Measurements from ENCODE around the gene KIF16B.
"Not testable (repeated sequence)": the region's sequence is repeated elsewhere in the genome, so short reads cannot be mapped to it uniquely, and the experiment has no call there.

KIF16B gene

DNA sequence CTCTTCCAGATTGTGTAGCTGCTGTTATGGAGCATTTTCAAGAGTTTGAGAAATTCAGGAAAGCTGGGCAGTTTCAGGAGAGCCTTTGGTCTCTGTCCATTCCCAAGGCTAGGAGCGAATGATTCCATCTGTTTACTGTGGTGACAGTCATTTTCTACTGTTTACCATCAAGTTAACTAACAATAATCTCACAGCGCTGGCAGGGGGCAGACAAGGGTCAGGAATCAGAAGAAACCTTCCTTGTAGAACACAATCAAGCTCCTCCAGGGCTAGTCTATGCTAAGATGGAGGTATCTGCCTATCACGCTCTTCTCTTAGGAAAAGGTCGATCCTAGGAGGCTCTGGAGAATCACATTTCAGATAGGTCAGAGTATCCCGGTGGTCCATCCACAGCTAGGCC lies 293.9 kb downstream of the KIF16B start:
- no peak for DNase-seq

GRCh38 chr20:16273812-16274555 lies 299.3 kb downstream of the KIF16B start:
- DNase-seq: no peak

DNA sequence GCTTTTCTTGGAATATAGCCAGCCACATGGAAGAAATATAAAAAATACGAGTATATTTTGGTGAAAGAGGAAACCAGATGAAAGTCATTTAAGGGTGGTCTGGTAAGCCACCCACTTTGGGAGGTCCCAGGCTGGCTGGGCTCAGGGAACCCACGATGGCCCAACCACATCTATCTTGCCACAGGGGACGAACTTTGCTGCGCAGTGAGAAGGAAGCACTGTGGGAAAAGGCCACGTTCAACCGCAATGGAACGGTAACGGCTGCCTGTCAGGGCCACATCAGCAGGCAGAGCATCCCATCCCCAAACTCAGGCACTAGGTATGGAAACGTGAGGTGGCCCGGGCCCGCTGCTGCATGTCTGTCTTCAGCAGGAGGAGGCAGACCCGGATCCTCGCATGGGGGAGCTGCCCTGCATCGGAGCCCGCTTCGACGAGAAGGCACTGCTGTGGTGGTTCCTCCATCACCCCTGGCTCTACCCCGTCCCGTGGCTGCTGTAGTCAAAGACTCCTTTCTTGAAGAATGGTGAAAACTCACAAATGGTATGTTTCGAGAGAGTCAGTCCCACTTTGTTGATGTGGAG lies 300.4 kb downstream of the KIF16B start:
- DNase-seq: no peak

- DNase-seq: no peak
Observed at GRCh38 chr20:16271450-16271849, 301.8 kb downstream of the KIF16B start.

- no peak for DNase-seq
Observed at GRCh38 chr20:16270989-16271388, 302.3 kb downstream of the KIF16B start.

- DNase-seq: no peak
Observed at GRCh38 chr20:16270314-16270931, 302.8 kb downstream of the KIF16B start.

DNA sequence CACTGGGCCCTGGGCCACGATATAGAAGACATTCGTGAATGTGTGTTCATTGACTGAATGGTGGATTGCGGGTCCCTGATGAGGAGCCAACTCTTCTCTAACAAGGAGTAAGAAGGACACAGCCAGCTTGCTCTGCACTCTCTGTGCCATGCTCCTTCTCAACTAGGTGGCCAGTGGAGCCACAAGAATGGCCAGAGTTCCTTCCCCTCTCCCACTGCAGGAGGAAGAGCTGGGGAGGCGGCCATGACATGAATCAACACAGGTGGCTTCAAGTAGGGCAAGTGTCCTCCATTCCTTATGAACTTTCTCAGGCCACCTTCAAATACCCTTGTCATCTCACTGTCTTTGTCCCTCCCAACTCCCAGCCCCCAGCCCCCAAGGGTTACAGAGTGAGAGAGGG lies 305.7 kb downstream of the KIF16B start:
- DNase-seq: no peak

DNA sequence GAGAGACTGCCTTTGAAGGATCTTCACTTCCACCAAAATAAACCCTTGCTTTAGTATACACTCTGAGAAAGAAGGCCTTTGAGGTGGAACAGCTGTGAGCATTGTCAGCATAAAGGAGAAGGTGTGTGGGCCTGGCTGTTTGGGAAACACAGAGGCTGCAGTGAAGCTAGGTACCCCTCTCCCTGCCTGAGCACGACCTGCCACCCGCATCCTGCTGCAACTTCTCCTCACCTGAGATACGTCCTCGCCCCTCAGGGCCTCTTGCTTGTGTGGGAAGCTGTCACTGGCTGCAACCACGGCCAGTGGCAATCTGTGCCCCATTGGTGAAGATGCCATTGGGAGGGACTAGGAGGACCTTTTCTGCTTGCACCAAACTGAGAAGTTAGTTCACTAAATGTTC lies 307.9 kb downstream of the KIF16B start:
- DNase-seq: no peak

DNA sequence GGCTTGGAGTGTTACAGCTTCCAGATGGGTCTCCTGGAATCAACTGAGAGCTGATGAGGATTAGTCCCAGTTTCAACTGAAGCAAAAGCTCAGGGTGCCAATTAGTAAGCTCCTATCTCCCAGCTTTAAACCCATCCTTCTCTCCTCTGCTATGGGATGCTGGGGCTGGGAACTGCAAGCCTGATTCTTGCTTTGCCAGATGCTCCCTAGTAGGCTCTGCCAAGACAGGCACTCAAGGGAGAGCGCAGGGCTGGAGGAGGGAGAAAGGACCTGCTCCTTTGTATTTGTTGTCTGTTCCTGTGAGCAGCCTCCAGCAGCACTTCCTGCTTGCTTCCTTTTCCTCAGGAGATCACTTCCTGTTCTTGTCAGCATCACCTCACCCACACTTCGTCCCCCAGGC lies 309.7 kb downstream of the KIF16B start:
- no peak for DNase-seq

DNA sequence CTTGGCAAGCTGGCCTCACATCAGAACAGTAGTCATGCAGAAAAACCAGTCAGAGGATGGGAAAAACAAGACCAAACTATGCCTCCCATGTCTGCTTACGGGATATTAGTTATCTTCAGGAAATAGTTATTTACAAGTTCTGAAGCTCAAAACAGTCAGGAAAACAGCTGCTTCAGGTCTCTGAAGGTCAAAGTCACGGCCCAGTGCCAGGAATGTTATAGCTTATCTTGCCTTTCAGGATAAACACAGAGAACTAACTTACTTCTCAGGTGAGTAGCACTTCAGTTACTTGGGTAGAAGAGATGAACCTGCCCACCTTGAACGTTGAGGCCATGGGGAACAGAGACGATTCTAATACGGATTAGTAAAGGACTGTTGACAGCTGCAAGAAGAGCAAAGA lies 310.7 kb downstream of the KIF16B start:
- DNase-seq: no peak

GRCh38 chr20:16261733-16262273 lies 311.4 kb downstream of the KIF16B start:
- no peak for DNase-seq

GRCh38 chr20:16260911-16261310 lies 312.3 kb downstream of the KIF16B start:
- DNase-seq: no peak

- DNase-seq: not testable (repeated sequence)
Observed at GRCh38 chr20:16260133-16260532, 313.1 kb downstream of the KIF16B start.

GRCh38 chr20:16258766-16259165 lies 314.5 kb downstream of the KIF16B start:
- DNase-seq: no peak

- no peak for DNase-seq
Observed at GRCh38 chr20:16257813-16258430, 315.3 kb downstream of the KIF16B start.

GRCh38 chr20:16257021-16257420 lies 316.2 kb downstream of the KIF16B start:
- DNase-seq: no peak

- DNase-seq: no peak
Observed at GRCh38 chr20:16246870-16247269, 326.4 kb downstream of the KIF16B start.

- DNase-seq: no peak
Observed at GRCh38 chr20:16246291-16246690, 327.0 kb downstream of the KIF16B start.

- DNase-seq: no peak
Observed at GRCh38 chr20:16245879-16246278, 327.4 kb downstream of the KIF16B start.

- no peak for DNase-seq
Observed at GRCh38 chr20:16244892-16245291, 328.4 kb downstream of the KIF16B start.

DNA sequence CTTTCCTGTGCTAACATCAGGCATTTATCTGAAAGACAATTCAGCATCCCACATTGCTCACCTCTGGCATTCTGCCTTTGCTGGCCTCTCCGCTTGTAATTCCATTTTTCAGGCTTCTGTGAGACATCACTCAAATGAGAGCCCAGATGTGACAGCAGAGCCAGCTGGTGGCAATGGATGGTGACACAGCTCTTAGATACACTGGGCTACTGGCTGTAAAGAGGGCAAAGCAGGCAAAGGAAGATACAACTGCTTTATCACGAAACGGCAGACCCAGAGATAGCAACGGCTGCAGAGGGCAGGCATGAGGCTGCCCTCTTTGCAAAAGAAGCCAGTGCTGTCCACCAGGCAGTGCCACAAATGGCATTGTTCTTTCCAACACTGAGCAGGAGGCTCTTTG lies 329.8 kb downstream of the KIF16B start:
- no peak for DNase-seq

DNA sequence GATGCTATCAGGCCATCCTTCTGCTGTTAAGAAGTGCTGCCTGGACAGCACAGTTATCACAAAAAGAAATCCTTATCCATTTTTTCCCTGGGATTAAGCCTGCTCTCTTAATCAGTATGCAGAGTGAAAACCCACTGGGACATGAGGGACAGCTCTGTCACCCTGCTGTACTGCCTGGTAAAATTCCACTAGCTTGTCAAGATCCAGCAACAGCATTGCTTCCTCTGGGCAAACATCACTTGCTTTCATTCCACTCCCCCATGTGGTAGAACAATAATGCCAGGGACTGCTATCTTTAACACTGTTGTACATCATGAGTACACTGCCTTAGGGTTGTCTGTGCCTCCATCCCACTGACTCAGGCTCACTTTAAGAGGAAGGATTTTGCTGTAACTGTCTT lies 331.3 kb downstream of the KIF16B start:
- DNase-seq: no peak

DNA sequence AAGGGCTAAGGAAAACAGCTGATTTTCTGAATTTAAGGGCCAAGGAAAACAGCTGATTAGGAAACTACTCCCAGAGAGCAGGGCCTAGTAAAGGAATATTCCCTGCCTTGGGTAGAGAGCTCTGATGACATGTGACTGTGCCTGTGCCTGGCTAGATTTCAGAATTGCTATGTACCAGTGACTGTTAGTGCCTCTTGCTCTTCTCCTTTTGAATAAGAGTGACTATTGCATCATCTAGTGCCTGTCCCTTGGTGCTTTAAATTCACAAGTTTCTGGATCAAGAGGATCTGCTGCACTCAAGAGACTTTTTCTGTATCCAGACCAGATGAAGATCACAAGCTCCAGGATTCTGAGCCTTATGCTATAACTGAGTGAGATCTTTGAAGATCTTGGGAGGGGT lies 332.9 kb downstream of the KIF16B start:
- DNase-seq: no peak

All from NCI-H1436 treated with DMSO at 0.1 percent for 48 hours (cell line).